HTERT RPE-1 (cell line): Measurements from ENCODE around the gene PLIN5.

ENCODE experiments used
- in situ Hi-C: fragments of 300-500 bp; cut with MboI; formaldehyde crosslinking; loops from 4 replicates; pipeline ENCODE4 v1.14.3; 2020; ENCODE audit warnings: low sequenced_read_pairs

The PLIN5 gene

GRCh38 chr19:4524808-4525562 is 10.0 kb downstream of the PLIN5 start:
- in situ Hi-C loops, result no loop called here

GRCh38 chr19:4523306-4524110 is 11.5 kb downstream of the PLIN5 start:
- in situ Hi-C loops, result no loop called here

- in situ Hi-C loops, result no loop called here
Measured at GRCh38 chr19:4522291-4523002, 12.6 kb downstream of the PLIN5 start.

GRCh38 chr19:4521888-4522242 is 13.2 kb downstream of the PLIN5 start:
- in situ Hi-C loops, result no loop called here

GRCh38 chr19:4521170-4521887 is 13.7 kb downstream of the PLIN5 start:
- in situ Hi-C loops, result no loop called here

- in situ Hi-C loops, result no loop called here
Measured at GRCh38 chr19:4519521-4520277, 15.3 kb downstream of the PLIN5 start.

GRCh38 chr19:4519172-4519496 is 15.9 kb downstream of the PLIN5 start:
- in situ Hi-C loops, result no loop called here

- in situ Hi-C loops, result no loop called here
Measured at GRCh38 chr19:4518345-4519171, 16.5 kb downstream of the PLIN5 start, which contains the start of gene PLIN4. TSS of gene PLIN4 (minus strand) at chr19:4518486. CDS start at chr19:4518272, 214 bp downstream.

- in situ Hi-C loops, result no loop called here
Measured at GRCh38 chr19:4517451-4518057, 17.5 kb downstream of the PLIN5 start.

GRCh38 chr19:4516939-4517300 is 18.1 kb downstream of the PLIN5 start:
- in situ Hi-C loops, result no loop called here

GRCh38 chr19:4516199-4516938 is 18.7 kb downstream of the PLIN5 start:
- in situ Hi-C loops, result no loop called here

GRCh38 chr19:4515732-4516131 is 19.3 kb downstream of the PLIN5 start:
- in situ Hi-C loops, result no loop called here

GRCh38 chr19:4513248-4513647 is 21.8 kb downstream of the PLIN5 start:
- in situ Hi-C loops, result no loop called here

GRCh38 chr19:4512070-4512469 is 23.0 kb downstream of the PLIN5 start:
- in situ Hi-C loops, result no loop called here

GRCh38 chr19:4511300-4512054 is 23.5 kb downstream of the PLIN5 start:
- in situ Hi-C loops, result no loop called here

- in situ Hi-C loops, result no loop called here
Measured at GRCh38 chr19:4510435-4511255, 24.4 kb downstream of the PLIN5 start.

GRCh38 chr19:4508698-4509097 is 26.3 kb downstream of the PLIN5 start:
- in situ Hi-C loops, result no loop called here
